ENCODE measurements around the gene CDO1.

Gene CDO1

GRCh38 chr5:115820846-115821245 lies 4.4 kb upstream of the CDO1 start:
- H3K9ac ChIP-seq = no peak overlapping the region
- H3K4me2 ChIP-seq (ENCODE audit: low read length) = no peak overlapping the region
- no peaks in the 10 kb centered on the region for H3K4me1 ChIP-seq
- no peak overlapping the region for H3K27ac ChIP-seq
- no peaks in the 10 kb centered on the region for H3K79me2 ChIP-seq
- H3K9me3 ChIP-seq (ENCODE audit: control insufficient read depth, low read length) = no peaks in the 10 kb centered on the region
- no peaks in the 10 kb centered on the region for H3K36me3 ChIP-seq (ENCODE audit: control insufficient read depth, insufficient read depth, low read length)
- no peak overlapping the region for H2AFZ ChIP-seq
- no peaks in the 10 kb centered on the region for H3K27me3 ChIP-seq (ENCODE audit: control insufficient read depth, insufficient read depth, low read length)
- H3K4me3 ChIP-seq (ENCODE audit: low read depth, low read length) = no peak overlapping the region
- TF ChIP-seq, protein P1, sequence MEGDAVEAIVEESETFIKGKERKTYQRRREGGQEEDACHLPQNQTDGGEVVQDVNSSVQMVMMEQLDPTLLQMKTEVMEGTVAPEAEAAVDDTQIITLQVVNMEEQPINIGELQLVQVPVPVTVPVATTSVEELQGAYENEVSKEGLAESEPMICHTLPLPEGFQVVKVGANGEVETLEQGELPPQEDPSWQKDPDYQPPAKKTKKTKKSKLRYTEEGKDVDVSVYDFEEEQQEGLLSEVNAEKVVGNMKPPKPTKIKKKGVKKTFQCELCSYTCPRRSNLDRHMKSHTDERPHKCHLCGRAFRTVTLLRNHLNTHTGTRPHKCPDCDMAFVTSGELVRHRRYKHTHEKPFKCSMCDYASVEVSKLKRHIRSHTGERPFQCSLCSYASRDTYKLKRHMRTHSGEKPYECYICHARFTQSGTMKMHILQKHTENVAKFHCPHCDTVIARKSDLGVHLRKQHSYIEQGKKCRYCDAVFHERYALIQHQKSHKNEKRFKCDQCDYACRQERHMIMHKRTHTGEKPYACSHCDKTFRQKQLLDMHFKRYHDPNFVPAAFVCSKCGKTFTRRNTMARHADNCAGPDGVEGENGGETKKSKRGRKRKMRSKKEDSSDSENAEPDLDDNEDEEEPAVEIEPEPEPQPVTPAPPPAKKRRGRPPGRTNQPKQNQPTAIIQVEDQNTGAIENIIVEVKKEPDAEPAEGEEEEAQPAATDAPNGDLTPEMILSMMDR (IDR thresholded peaks at IDR 0.05) = no peak

DNA sequence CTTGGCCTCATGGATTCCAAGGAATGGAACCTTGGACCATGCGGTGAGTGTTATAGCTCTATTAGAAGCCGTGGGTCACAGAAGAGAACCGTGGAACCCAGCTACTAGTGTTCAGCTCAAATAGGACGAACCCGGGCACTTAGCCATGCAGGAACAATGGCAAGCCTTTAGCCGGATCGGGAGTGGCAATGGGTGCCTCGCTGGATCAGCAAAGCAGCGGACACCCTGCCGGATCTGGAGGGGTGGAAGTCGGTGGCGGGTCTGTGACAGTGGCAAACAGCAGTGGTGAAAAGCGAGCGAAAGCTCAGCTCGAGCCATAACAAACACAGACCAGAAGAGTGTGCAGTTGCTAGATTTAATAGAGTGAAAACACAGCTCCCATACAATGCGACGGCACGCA lies 2.4 kb upstream of the CDO1 start:
- Histone ChIP-seq H3K36me3 (ENCODE audit: control insufficient read depth, insufficient read depth, low read length) (no peaks in the 10 kb centered on the region), H3K9ac (no peak overlapping the region), H3K79me2 (no peaks in the 10 kb centered on the region), H3K27ac (no peak overlapping the region), H3K27me3 (ENCODE audit: control insufficient read depth, insufficient read depth, low read length) (no peaks in the 10 kb centered on the region), H3K4me1 (no peaks in the 10 kb centered on the region), H3K4me2 (ENCODE audit: low read length) (no peak overlapping the region), H3K4me3 (ENCODE audit: low read depth, low read length) (no peak overlapping the region), H2AFZ (no peak overlapping the region), H3K9me3 (ENCODE audit: control insufficient read depth, low read length) (no peaks in the 10 kb centered on the region)
- TF ChIP-seq, protein P1 (IDR thresholded peaks at IDR 0.05) = no peak

DNA sequence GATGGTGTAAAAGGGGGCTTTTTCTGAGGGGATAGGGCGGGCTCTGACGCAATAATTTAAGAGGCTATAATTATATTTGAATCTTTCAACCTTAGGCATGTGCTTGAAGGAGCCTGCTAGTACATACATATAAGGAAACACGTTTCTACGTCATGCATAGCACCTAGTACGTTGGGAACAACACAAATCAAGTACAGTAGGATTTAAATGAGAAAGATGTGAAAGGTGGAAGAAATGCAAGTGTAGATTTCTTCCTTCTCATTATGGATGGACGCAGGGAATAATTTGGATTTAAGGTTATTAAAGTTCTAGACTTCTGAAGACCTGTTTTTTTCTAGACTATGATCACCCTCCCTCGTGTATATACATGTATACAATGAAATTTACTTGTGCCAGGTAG lies 927 bp upstream of the CDO1 start:
- H3K27ac ChIP-seq = no peak overlapping the region
- no peaks in the 10 kb centered on the region for H3K27me3 ChIP-seq (ENCODE audit: control insufficient read depth, insufficient read depth, low read length)
- H2AFZ ChIP-seq = peak overlapping the region; percentile 90
- H3K4me1 ChIP-seq = no peaks in the 10 kb centered on the region
- H3K36me3 ChIP-seq (ENCODE audit: control insufficient read depth, insufficient read depth, low read length) = no peaks in the 10 kb centered on the region
- H3K9ac ChIP-seq = no peak overlapping the region
- no peak overlapping the region for H3K4me2 ChIP-seq (ENCODE audit: low read length)
- no peaks in the 10 kb centered on the region for H3K79me2 ChIP-seq
- TF ChIP-seq, protein P1 (IDR thresholded peaks at IDR 0.05) = no peak
- H3K4me3 ChIP-seq (ENCODE audit: low read depth, low read length) = no peak overlapping the region
- no peaks in the 10 kb centered on the region for H3K9me3 ChIP-seq (ENCODE audit: control insufficient read depth, low read length)

- Histone ChIP-seq H3K9me3 (ENCODE audit: control insufficient read depth, low read length) (no peaks in the 10 kb centered on the region), H3K4me2 (ENCODE audit: low read length) (peak overlapping the region; percentile 71), H2AFZ (peak overlapping the region; percentile 90), H3K9ac (no peak overlapping the region), H3K4me1 (no peaks in the 10 kb centered on the region), H3K4me3 (ENCODE audit: low read depth, low read length) (peak overlapping the region; percentile 42), H3K79me2 (no peaks in the 10 kb centered on the region), H3K36me3 (ENCODE audit: control insufficient read depth, insufficient read depth, low read length) (no peaks in the 10 kb centered on the region), H3K27ac (peak overlapping the region; percentile 61), H3K27me3 (ENCODE audit: control insufficient read depth, insufficient read depth, low read length) (no peaks in the 10 kb centered on the region)
- TF ChIP-seq, protein P1 (IDR thresholded peaks at IDR 0.05) = no peak
Measured at GRCh38 chr5:115815693-115816225, 700 bp downstream of the CDO1 start.

DNA sequence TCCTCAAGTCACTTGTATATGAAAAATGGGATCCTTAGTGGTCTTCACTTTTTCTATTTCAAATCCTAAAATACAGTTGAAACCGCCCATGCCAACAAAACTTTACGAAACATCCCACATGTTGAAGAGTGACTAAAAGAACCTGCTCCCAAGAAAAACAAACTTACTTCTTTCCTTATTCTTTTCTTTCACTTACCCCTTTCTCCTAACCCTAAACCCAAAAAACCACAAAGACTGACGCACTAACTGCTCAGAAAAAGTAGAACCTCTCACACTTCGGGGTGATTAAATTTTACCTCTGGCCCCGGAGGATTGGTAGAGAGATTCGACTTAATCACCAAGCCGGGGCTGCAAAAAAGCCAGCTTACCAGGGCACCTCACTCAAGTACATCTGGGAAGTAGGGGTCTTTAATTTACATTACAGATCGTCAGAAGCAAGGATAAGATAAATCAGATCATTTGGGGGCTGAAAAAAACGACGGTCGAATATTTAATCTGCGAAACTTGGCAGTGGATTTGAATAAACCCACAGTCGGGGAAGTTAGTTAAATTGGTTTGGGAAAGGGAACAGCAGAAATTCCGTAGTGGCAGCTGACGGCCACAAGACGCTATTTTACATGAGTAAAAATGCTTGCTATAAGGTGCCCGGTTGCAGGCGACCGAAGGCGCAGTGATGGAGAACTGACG lies 1.3 kb downstream of the CDO1 start:
- H3K36me3 ChIP-seq (ENCODE audit: control insufficient read depth, insufficient read depth, low read length) = no peaks in the 10 kb centered on the region
- H2AFZ ChIP-seq = peak overlapping the region; percentile 90
- no peaks in the 10 kb centered on the region for H3K4me1 ChIP-seq
- H3K9me3 ChIP-seq (ENCODE audit: control insufficient read depth, low read length) = no peaks in the 10 kb centered on the region
- TF ChIP-seq, protein P1 (IDR thresholded peaks at IDR 0.05) = no peak
- H3K27ac ChIP-seq = no peak overlapping the region
- H3K4me3 ChIP-seq (ENCODE audit: low read depth, low read length) = no peak overlapping the region
- no peaks in the 10 kb centered on the region for H3K79me2 ChIP-seq
- H3K4me2 ChIP-seq (ENCODE audit: low read length) = peak overlapping the region; percentile 71
- H3K27me3 ChIP-seq (ENCODE audit: control insufficient read depth, insufficient read depth, low read length) = no peaks in the 10 kb centered on the region
- no peak overlapping the region for H3K9ac ChIP-seq

All from parathyroid adenoma (tissue), 2 donors.